Retinal pigment epithelial cell (primary cell): ENCODE data around the gene KRT78.

ENCODE experiments used
- DNase-seq: peaks from one replicate; pipeline ENCODE4 v3.0.0-alpha.2; 2010; ENCODE audit warnings: low read depth
- H3K4me3 ChIP-seq: 2 replicates; pipeline ENCODE4 v1.5.1; 2011; ENCODE audit warnings: mild to moderate bottlenecking, low read length, control low read depth, moderate library complexity
- TF ChIP-seq, protein P1 (sequence below): conservative IDR thresholded peaks from 2 replicates; pipeline ENCODE4 v1.5.1; 2011; ENCODE audit warnings: low read depth, low read length, control low read depth, inconsistent platforms

Gene KRT78

DNA sequence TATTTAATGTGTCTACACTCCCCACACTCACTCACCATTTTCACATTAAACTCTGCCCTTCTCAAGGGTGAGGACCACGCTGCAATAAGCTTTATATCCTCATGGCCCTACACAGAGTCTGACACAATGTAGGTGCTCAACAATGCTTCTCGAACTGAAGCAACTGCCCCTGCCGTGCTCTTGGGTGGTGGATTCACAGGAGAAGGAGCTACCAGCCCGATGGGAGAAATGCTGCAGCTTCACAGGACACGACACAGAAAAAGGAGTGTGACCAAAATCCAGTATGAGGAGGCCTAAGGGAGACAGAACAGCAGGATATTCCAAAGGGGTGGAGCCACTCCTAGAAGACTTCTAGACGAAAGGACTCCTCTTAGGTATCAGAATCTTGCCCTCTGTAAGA lies 46.4 kb downstream of the KRT78 start:
- DNase-seq, result no peak
- TF ChIP-seq, protein P1, sequence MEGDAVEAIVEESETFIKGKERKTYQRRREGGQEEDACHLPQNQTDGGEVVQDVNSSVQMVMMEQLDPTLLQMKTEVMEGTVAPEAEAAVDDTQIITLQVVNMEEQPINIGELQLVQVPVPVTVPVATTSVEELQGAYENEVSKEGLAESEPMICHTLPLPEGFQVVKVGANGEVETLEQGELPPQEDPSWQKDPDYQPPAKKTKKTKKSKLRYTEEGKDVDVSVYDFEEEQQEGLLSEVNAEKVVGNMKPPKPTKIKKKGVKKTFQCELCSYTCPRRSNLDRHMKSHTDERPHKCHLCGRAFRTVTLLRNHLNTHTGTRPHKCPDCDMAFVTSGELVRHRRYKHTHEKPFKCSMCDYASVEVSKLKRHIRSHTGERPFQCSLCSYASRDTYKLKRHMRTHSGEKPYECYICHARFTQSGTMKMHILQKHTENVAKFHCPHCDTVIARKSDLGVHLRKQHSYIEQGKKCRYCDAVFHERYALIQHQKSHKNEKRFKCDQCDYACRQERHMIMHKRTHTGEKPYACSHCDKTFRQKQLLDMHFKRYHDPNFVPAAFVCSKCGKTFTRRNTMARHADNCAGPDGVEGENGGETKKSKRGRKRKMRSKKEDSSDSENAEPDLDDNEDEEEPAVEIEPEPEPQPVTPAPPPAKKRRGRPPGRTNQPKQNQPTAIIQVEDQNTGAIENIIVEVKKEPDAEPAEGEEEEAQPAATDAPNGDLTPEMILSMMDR, result no peak
- no peak overlapping the region for H3K4me3 ChIP-seq

DNA sequence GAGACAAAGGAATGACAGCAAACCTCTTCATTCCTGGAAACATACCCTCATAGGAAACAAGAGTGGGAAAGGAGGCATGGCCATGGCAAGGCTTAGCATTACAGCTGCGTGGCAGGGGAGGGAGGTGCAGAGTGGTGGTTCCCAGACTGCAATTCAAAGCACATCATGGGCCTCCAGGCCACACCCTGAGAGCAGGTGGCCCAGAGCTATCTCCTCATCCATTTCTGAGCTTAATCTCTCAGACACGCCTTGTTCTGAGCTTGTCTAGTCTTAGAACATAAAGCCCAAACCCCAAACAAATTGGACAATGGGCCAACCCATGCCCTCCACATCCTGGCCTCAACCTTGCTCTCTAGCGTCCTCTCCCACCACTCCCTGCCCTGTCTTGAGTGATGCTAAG lies 47.0 kb downstream of the KRT78 start:
- no peak for DNase-seq
- TF ChIP-seq, protein P1, result no peak
- no peak overlapping the region for H3K4me3 ChIP-seq

DNA sequence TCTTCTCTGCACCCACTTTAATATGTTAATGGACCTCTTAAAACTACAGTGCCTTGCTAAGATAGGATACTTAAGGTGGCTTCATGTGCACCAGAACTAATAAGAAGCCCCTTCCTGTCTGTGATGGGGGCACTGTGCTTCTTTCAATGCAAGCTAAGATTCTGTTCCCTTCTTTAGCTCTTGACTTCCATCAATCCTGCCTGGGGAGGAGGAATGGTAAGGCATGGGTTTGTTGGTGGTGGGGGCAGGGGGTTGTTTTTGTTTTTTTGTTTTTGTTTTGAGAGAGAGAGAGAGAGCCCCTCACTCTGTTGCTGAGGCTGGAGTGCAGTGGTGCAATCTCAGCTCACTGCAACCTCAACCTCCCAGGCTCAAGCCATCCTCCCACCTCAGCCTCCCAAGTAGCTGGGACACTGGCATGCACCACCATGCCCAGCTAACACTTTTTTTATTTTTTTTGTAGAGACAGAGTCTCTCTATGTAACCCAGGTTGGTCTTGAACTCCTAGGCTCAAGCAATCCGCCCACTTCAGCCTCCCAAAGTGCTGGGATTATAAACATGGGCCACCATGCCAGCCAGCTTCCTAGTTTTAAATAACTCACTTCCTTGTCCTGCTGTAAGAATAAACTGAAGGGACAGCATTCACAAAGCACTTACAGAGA lies 48.4 kb downstream of the KRT78 start:
- TF ChIP-seq, protein P1, result no peak

DNA sequence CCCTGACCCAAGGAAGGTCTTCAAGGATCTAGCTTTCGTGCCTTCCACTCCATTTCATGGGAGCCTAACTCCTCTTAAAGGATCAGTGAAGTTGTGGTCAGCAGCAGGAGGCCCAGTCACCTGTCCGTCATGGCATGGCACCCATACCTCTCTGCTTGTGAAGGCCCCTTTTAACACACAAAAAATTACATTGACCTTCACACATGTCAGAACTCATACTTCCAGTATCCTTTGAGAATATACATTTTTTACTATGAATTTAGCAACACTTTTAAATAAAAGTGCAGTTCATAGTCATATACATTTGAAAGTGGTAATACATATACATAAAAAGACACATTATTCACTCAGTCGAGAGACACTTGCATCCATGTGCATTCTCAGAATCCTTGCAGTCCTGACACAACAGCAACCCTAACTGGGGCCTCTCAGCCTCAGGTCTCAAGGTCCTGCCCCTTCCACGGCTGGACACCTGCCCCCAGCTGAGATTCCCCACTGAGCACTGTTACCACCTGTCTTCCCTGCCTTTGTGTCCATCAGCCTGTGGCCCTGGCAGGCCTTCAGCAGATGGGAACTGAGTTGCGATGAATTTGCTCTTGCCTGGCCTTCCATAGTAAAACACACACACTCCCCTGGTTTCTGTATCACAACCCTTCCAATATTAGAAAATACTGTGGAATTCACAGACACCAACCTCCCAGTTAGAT lies 49.1 kb downstream of the KRT78 start:
- DNase-seq, result no peak
- TF ChIP-seq, protein P1, result no peak
- H3K4me3 ChIP-seq, result no peak overlapping the region

More for the DNA sequence above, 48.4 kb downstream of the KRT78 start:
- DNase-seq, result no peak
- no peak overlapping the region for H3K4me3 ChIP-seq

DNA sequence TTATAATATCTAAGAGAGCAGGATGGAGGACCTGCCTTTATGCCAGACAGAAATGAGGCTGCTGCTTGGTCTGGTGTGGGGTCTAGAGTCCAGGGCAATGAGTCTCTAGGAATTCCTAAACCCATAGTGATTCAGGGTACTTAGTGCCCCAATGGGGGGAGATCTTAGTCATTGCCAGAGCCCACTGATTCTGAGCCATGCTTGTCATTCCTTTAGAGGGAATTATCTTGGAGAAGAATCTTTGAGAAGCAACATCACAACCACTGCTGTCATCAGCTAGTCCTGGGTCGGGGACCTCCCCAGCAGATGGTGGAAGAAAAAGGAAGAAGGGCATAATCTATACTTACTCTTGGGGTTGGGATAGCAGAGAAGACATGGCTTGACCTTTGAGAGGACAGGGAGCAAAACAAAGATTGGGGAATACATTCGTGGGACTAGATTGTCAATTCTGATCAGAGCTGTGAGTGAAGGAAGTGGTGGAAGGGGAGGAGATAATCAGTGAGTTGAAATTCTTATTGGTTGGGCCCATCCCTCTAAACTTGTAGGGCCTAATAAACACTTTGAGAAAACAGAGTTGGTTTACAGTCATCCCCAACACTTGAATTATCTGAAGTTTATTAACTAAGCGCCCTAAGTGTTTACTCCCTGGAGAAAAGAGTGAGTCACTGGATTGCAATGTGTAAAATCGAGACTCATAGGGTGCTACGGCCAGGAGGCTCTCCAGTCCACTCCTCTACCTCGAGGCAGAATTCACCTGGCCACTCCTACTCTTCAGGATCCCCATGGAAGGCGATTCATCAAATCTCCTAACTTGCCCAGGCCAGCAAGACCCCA lies 49.9 kb downstream of the KRT78 start:
- no peak overlapping the region for H3K4me3 ChIP-seq
- TF ChIP-seq, protein P1, result no peak
- DNase-seq, result no peak

DNA sequence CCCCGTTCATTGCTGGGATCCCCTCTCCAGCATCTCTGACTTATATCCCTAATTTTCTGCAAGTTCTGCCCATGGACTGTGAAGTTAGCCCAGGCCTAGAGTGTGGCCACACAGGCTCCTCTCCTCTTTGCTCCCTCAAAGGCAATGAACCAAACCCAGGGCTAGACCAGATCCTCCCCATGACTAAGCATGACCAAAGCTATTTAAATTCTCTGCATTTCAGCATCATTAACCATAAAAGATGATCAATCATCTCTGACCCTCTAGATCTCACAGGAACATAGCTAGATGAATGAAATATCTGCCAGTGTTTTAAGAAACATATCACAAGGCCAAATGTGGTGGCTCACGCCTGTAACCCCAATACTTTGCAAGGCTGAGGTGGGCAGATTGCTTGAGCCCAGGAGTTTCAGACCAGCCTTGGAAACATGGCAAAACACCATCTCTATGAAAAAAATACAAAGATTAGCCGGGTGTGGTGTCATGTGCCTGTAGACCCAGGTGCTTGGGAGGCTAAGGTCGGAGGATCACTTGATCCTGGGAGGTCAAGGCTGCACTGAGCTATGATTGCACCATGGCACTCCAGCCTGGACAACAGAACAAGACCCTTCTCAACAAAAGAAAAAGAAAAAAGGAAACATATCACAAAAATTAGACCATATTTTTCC lies 50.7 kb downstream of the KRT78 start:
- TF ChIP-seq, protein P1, result no peak
- DNase-seq, result no peak
- no peak overlapping the region for H3K4me3 ChIP-seq
